PC-9 (cell line): ENCODE measurements around the gene PLAC9. TPM values are rescaled to one million over a fixed set of nuclear protein-coding genes. Genes with fewer than 3 reads are reported as not detected.

Experiments
- BruUV-seq: library from RNA; stranded (reverse); fragments of 400-500 nt; replicated peaks from 2 replicates; lab custom pipeline; 2021; lab: Mats Ljungman, UMichigan
- CTCF ChIA-PET: fragments of 300-600 bp; sonication (Branson Sonifier 250); formaldehyde crosslinking; loops from one replicate; lab custom pipeline; 2022; ENCODE audit warnings: antibody characterized with exemption; lab: Charles Lee
- POLR2A ChIA-PET: fragments of 300-600 bp; sonication (Branson Sonifier 250); formaldehyde crosslinking; loops from one replicate; lab custom pipeline; 2022; ENCODE audit warnings: antibody characterized with exemption; ENCODE audit not compliant: unreplicated experiment; lab: Charles Lee
- DNase-seq, 2 experiments: peaks; one replicate each; pipeline versions ENCODE4 v3.0.0 to v3.0.0-alpha.2; 2015 to 2022; ENCODE audit warnings: mixed read lengths in 1 of 2
- H2AFZ ChIP-seq: fragments of 200-600 bp; sonication (generic); 2 replicates; pipeline ENCODE4 v1.8.1; 2017; ENCODE audit warnings: antibody characterized with exemption
- H3F3A ChIP-seq: fragments of 200-600 bp; sonication (generic); 2 replicates; pipeline ENCODE4 v1.8.1; 2017; ENCODE audit warnings: antibody characterized with exemption, mild to moderate bottlenecking, low read depth; ENCODE audit not compliant: insufficient read depth
- H3K27ac ChIP-seq: fragments of 200-600 bp; sonication (generic); 2 replicates; pipeline ENCODE4 v1.6.1; 2016; ENCODE audit warnings: mixed run types
- H3K27me3 ChIP-seq: fragments of 200-600 bp; sonication (generic); 2 replicates; pipeline ENCODE4 v1.6.1; 2016; ENCODE audit warnings: low read depth, mixed run types; ENCODE audit not compliant: insufficient read depth
- H3K36me3 ChIP-seq: fragments of 200-600 bp; sonication (generic); 2 replicates; pipeline ENCODE4 v1.6.1; 2016; ENCODE audit warnings: low read depth, mixed run types
- H3K4me1 ChIP-seq: fragments of 200-600 bp; sonication (generic); replicated peaks from 2 replicates; pipeline ENCODE4 v1.6.1; 2016; ENCODE audit warnings: mixed run types; ENCODE audit not compliant: insufficient read depth
- H3K4me2 ChIP-seq: fragments of 200-600 bp; sonication (generic); 2 replicates; pipeline ENCODE4 v1.6.1; 2017; ENCODE audit warnings: mixed run types
- H3K4me3 ChIP-seq: fragments of 200-600 bp; sonication (generic); 2 replicates; pipeline ENCODE4 v1.6.1; 2016; ENCODE audit warnings: mixed run types
- H3K79me2 ChIP-seq: fragments of 200-600 bp; sonication (generic); 2 replicates; pipeline ENCODE4 v1.6.1; 2017; ENCODE audit warnings: low read depth, mixed run types
- H3K9me2 ChIP-seq: fragments of 200-600 bp; sonication (generic); 2 replicates; pipeline ENCODE4 v1.8.1; 2017; ENCODE audit warnings: mild to moderate bottlenecking; ENCODE audit not compliant: insufficient read depth
- H3K9me3 ChIP-seq: fragments of 200-600 bp; sonication (generic); 2 replicates; pipeline ENCODE4 v1.8.1; 2016; ENCODE audit warnings: low read depth; ENCODE audit not compliant: insufficient read depth
- H4K20me1 ChIP-seq: fragments of 200-600 bp; sonication (generic); 2 replicates; pipeline ENCODE4 v1.8.1; 2017; ENCODE audit not compliant: insufficient read depth
- EZH2 ChIP-seq: fragments of 200-600 bp; sonication (generic); IDR thresholded peaks from 2 replicates; pipeline ENCODE4 v1.8.0; 2017; ENCODE audit warnings: antibody characterized with exemption, low read depth
- intact Hi-C: fragments of 100-400 bp; cut with micrococcal nuclease; formaldehyde crosslinking; loops from one replicate; pipeline ENCODE4 v1.10.0; 2022; ENCODE audit not compliant: unreplicated experiment
- total RNA-seq: library from RNA; stranded (reverse); gene quantifications from 2 replicates; pipeline ENCODE4 v1.2.3, GENCODE V29; 2021
- TF ChIP-seq, protein P1 (sequence below): fragments of 200-600 bp; sonication (generic); conservative IDR thresholded peaks from 2 replicates; pipeline ENCODE4 v1.6.1; 2017; ENCODE audit warnings: mixed run types, antibody characterized with exemption, mild to moderate bottlenecking, moderate library complexity

The PLAC9 gene
- total RNA-seq, 1 experiment from 2014 or later, result not detected

DNA sequence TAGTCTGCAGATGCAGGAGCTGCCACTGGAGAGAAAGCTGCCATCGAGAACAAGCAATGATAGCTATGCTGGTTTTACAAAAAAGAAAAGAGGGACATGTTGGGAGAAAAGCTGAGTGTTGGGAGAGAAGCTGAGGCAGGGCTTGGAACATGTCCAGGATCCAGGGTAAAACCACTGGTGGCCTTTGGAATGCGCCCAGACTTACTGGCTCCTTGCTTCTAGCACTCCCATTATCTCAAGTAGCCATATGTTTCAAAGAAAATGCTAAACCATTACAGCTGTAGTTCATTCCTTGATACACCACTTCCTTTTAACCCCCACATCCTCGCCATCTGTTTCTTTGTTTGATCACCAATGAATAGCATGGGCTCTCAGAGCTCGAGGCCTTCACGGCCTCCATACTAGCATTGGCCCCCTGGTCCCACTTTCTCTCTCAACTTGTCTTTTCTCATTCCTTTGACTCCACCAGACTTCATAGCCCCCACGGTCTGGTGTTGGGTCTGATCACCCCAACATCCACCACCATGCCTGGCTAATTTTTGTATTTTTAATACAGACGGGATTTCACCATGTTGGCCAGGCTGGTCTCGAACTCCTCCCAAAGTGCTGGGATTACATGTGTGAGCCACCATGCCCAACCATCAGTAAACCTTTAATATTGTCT is 23.8 kb upstream of the PLAC9 start:
- no peak for TF ChIP-seq EZH2
- TF ChIP-seq, protein P1, sequence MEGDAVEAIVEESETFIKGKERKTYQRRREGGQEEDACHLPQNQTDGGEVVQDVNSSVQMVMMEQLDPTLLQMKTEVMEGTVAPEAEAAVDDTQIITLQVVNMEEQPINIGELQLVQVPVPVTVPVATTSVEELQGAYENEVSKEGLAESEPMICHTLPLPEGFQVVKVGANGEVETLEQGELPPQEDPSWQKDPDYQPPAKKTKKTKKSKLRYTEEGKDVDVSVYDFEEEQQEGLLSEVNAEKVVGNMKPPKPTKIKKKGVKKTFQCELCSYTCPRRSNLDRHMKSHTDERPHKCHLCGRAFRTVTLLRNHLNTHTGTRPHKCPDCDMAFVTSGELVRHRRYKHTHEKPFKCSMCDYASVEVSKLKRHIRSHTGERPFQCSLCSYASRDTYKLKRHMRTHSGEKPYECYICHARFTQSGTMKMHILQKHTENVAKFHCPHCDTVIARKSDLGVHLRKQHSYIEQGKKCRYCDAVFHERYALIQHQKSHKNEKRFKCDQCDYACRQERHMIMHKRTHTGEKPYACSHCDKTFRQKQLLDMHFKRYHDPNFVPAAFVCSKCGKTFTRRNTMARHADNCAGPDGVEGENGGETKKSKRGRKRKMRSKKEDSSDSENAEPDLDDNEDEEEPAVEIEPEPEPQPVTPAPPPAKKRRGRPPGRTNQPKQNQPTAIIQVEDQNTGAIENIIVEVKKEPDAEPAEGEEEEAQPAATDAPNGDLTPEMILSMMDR, result no peak
- H3K27ac ChIP-seq, result no peak overlapping the region
- no peak overlapping the region for H3K4me2 ChIP-seq
- DNase-seq, result no peak
- H2AFZ ChIP-seq, result no peak overlapping the region
- no peaks in the 10 kb centered on the region for H3F3A ChIP-seq
- H3K9me2 ChIP-seq, result no peaks in the 10 kb centered on the region
- no peak overlapping the region for H3K4me3 ChIP-seq
- peaks cover 18% of the 10 kb centered on the region; the same call in 1 of the 2 replicates for H3K9me3 ChIP-seq
- H3K4me1 ChIP-seq, result 0 out of 2 replicates have a peak, but pooled peaks cover 6% of the 10 kb centered on the region
- no peaks in the 10 kb centered on the region for H3K79me2 ChIP-seq
- H3K36me3 ChIP-seq, result no peaks in the 10 kb centered on the region
- intact Hi-C loops, result no loop called here
- ChIA-PET CTCF (no interaction called here), POLR2A (no interaction called here)
- no peaks in the 10 kb centered on the region for H3K27me3 ChIP-seq
- BruUV-seq, result no TSS peak
- no peaks in the 10 kb centered on the region for H4K20me1 ChIP-seq

DNA sequence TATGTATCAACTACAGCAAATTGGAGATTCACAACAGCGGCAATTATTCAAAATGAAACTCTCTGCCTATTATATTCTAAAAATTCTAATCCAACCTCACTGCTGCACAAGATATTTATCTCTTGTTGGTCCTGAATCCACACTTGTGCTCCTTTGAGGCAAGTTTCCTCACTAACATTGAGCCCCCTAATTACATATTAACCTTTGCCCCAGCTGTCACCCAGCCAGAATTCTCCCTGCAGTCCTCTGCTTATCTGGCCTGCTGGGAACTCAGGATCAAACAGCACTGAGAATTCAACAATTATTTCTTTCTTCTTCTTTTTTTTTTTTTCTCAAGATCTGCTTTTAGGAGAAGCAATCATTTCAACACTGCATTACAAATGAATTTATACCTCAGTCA is 21.5 kb upstream of the PLAC9 start:
- ChIA-PET POLR2A (no interaction called here), CTCF (no interaction called here)
- BruUV-seq, result no TSS peak
- 0 out of 2 replicates have a peak overlapping the region, but pooled peaks have one; percentile 46 for H2AFZ ChIP-seq
- H3K27me3 ChIP-seq, result no peaks in the 10 kb centered on the region
- no peak overlapping the region for H3K4me3 ChIP-seq
- 0 out of 2 replicates have a peak, but pooled peaks cover 6% of the 10 kb centered on the region for H3K4me1 ChIP-seq
- no peaks in the 10 kb centered on the region for H3K36me3 ChIP-seq
- H4K20me1 ChIP-seq, result no peaks in the 10 kb centered on the region
- peaks cover 18% of the 10 kb centered on the region; the same call in 1 of the 2 replicates for H3K9me3 ChIP-seq
- no peaks in the 10 kb centered on the region for H3K9me2 ChIP-seq
- no peak for TF ChIP-seq EZH2
- TF ChIP-seq, protein P1, result no peak
- no peaks in the 10 kb centered on the region for H3F3A ChIP-seq
- no peak for DNase-seq
- H3K79me2 ChIP-seq, result no peaks in the 10 kb centered on the region
- intact Hi-C loops, result no loop called here
- no peak overlapping the region for H3K27ac ChIP-seq
- peak overlapping the region; percentile 43; the same call in 1 of the 2 replicates for H3K4me2 ChIP-seq

DNA sequence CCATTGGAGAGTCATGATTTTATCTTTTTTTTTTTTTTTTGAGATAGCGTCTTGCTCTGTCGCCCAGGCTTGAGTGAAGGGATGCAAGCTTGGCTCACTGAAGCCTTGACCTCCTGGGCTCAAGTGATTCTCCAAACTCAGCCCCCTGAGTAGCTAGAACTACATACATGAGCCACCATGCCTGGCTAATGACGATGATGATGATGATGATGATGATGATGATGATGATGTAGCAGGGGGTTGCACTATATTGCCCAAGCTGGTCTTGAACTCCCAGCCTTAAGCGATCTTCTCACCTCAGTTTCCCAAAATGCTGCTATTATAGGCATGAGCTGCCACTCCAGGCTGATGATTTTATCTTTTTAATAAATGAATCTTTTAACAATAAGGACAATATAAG is 13.9 kb upstream of the PLAC9 start:
- POLR2A ChIA-PET, result no interaction called here
- Histone ChIP-seq H4K20me1 (no peaks in the 10 kb centered on the region), H3K9me2 (no peaks in the 10 kb centered on the region), H3K9me3 (no peaks in the 10 kb centered on the region), H3F3A (no peaks in the 10 kb centered on the region), H3K36me3 (no peaks in the 10 kb centered on the region), H3K4me1 (0 out of 2 replicates have a peak, but pooled peaks cover 5% of the 10 kb centered on the region), H3K4me3 (no peak overlapping the region), H3K27ac (no peak overlapping the region), H3K27me3 (no peaks in the 10 kb centered on the region), H2AFZ (no peak overlapping the region), H3K4me2 (no peak overlapping the region), H3K79me2 (no peaks in the 10 kb centered on the region)
- no TSS peak for BruUV-seq
- no peak for DNase-seq
- CTCF ChIA-PET, result interaction anchor here (0.7 kb wide), 1 partner anchor 16 kb away, joined by 3 read pairs; no protein-coding TSS in a partner anchor
- intact Hi-C loops, result no loop called here
- TF ChIP-seq, protein P1, result no peak
- no peak for TF ChIP-seq EZH2
